T-helper 2 cell (primary cell): ENCODE measurements around the gene BCL2L14.

ENCODE experiments used
- DNase-seq, 5 experiments: peaks; one replicate each; pipeline versions ENCODE4 v3.0.0 to v3.0.0-alpha.2; 2012 to 2022

Gene BCL2L14

GRCh38 chr12:12056951-12057350 lies 13.8 kb upstream of the BCL2L14 start:
- DNase-seq: no peak

- no peak for DNase-seq
Observed at GRCh38 chr12:12064596-12064995, 6.1 kb upstream of the BCL2L14 start.

GRCh38 chr12:12068751-12069150 lies 2.0 kb upstream of the BCL2L14 start:
- no peak for DNase-seq

- DNase-seq: no peak
Observed at GRCh38 chr12:12069821-12070548, 754 bp upstream of the BCL2L14 start.

- peak in 3 of 5 experiments; percentile 6 to 64 (median 12) for DNase-seq
Observed at GRCh38 chr12:12072064-12072760, 1.5 kb downstream of the BCL2L14 start.

GRCh38 chr12:12079291-12079690 lies 8.6 kb downstream of the BCL2L14 start:
- no peak for DNase-seq

- DNase-seq: peak in 1 of 5 experiments; percentile 12
Observed at GRCh38 chr12:12081836-12082497, 11.2 kb downstream of the BCL2L14 start.

GRCh38 chr12:12083688-12084087 lies 12.9 kb downstream of the BCL2L14 start:
- no peak for DNase-seq

- no peak for DNase-seq
Observed at GRCh38 chr12:12086362-12086761, 15.6 kb downstream of the BCL2L14 start.

GRCh38 chr12:12086973-12087692 lies 16.4 kb downstream of the BCL2L14 start:
- no peak for DNase-seq

GRCh38 chr12:12087693-12088034 lies 16.9 kb downstream of the BCL2L14 start:
- no peak for DNase-seq

GRCh38 chr12:12088147-12088546 lies 17.4 kb downstream of the BCL2L14 start:
- no peak for DNase-seq

GRCh38 chr12:12088761-12089160 lies 18.0 kb downstream of the BCL2L14 start:
- no peak for DNase-seq

- no peak for DNase-seq
Observed at GRCh38 chr12:12091071-12091470, 20.3 kb downstream of the BCL2L14 start.

GRCh38 chr12:12091977-12092663 lies 21.4 kb downstream of the BCL2L14 start:
- no peak for DNase-seq

GRCh38 chr12:12094481-12094880 lies 23.7 kb downstream of the BCL2L14 start:
- no peak for DNase-seq

- DNase-seq: no peak
Observed at GRCh38 chr12:12095021-12095420, 24.3 kb downstream of the BCL2L14 start.

- no peak for DNase-seq
Observed at GRCh38 chr12:12097891-12098690, 27.4 kb downstream of the BCL2L14 start.

- DNase-seq: no peak
Observed at GRCh38 chr12:12098691-12099015, 27.9 kb downstream of the BCL2L14 start.

- peak in 1 of 5 experiments; percentile 16 for DNase-seq
Observed at GRCh38 chr12:12099102-12099501, 28.4 kb downstream of the BCL2L14 start.

GRCh38 chr12:12107678-12108077 lies 36.9 kb downstream of the BCL2L14 start:
- DNase-seq: no peak
